Activated T-cell treated with anti-CD3 and anti-CD28 coated beads, Interleukin-2, amount 50 U/mL, for 48 hours (primary cell): ENCODE results near the gene OR6K6.

Source experiments
- DNase-seq, 2 experiments: peaks; one replicate each; pipeline ENCODE4 v3.0.0-alpha.2; 2020

Gene OR6K6

GRCh38 chr1:158803678-158804077 is 49.2 kb downstream of the OR6K6 start:
- DNase-seq = no peak
